ENCODE results near the gene ATG12.

GRCh38 chr5:115811406-115811805, 30.0 kb downstream of the ATG12 start:
- TF ChIP-seq CTCF (IDR thresholded peaks at IDR 0.05), result no peak
- TF ChIP-seq POLR2A (IDR thresholded peaks at IDR 0.05), result no peak

Measured in Peyer's patch (tissue), 4 donors.